Neural progenitor cell (in vitro differentiated cells): ENCODE measurements around the gene PIP4K2C. TPM values are rescaled to one million over a fixed set of nuclear protein-coding genes. Genes with fewer than 3 reads are reported as not detected.
"Not testable (repeated sequence)": the region's sequence is repeated elsewhere in the genome, so short reads cannot be mapped to it uniquely, and the experiment has no call there.

ENCODE experiments used
- DNase-seq: peaks from one replicate; pipeline ENCODE4 v3.0.0-alpha.2; 2016; ENCODE audit warnings: low spot score
- H2AFZ ChIP-seq: fragments of 200-600 bp; sonication (generic); replicated peaks from 2 replicates; pipeline ENCODE4 v1.6.1; 2016; ENCODE audit warnings: antibody characterized with exemption
- H3F3A ChIP-seq: fragments of 200-600 bp; sonication (generic); 2 replicates; pipeline ENCODE4 v1.6.1; 2016; ENCODE audit warnings: antibody characterized with exemption, low read depth
- H3K27ac ChIP-seq: fragments of 200-600 bp; sonication (generic); 2 replicates; pipeline ENCODE4 v1.5.1; 2016; ENCODE audit warnings: mild to moderate bottlenecking
- H3K27me3 ChIP-seq: fragments of 200-600 bp; sonication (generic); 2 replicates; pipeline ENCODE4 v1.6.1; 2016; ENCODE audit warnings: mild to moderate bottlenecking, moderate library complexity
- H3K36me3 ChIP-seq: fragments of 200-600 bp; sonication (generic); 2 replicates; pipeline ENCODE4 v1.5.1; 2016
- H3K4me1 ChIP-seq: fragments of 200-600 bp; sonication (generic); 2 replicates; pipeline ENCODE4 v1.6.1; 2016; ENCODE audit warnings: mixed run types
- H3K4me2 ChIP-seq: fragments of 200-600 bp; sonication (generic); 2 replicates; pipeline ENCODE4 v1.6.1; 2016
- H3K4me3 ChIP-seq: fragments of 200-600 bp; sonication (generic); 2 replicates; pipeline ENCODE4 v1.5.1; 2016
- H3K79me2 ChIP-seq: fragments of 200-600 bp; sonication (generic); 2 replicates; pipeline ENCODE4 v1.6.1; 2016; ENCODE audit warnings: low read depth
- H3K9ac ChIP-seq: fragments of 200-600 bp; sonication (generic); 2 replicates; pipeline ENCODE4 v1.6.1; 2016
- H3K9me3 ChIP-seq: fragments of 200-600 bp; sonication (generic); 2 replicates; pipeline ENCODE4 v1.5.1; 2016; ENCODE audit warnings: low read depth
- H4K20me1 ChIP-seq: fragments of 200-600 bp; sonication (generic); 2 replicates; pipeline ENCODE4 v1.6.1; 2016; ENCODE audit warnings: low read depth
- H3K27ac Mint-ChIP-seq: 3 replicates; pipeline ENCODE4 v1.8.0; 2021; ENCODE audit warnings: mixed read lengths
- H3K27me3 Mint-ChIP-seq: 2 replicates; pipeline ENCODE4 v1.8.0; 2022; ENCODE audit warnings: low read depth, mild to moderate bottlenecking, inconsistent platforms, moderate library complexity, mixed read lengths; ENCODE audit not compliant: insufficient read depth
- H3K36me3 Mint-ChIP-seq: 3 replicates; pipeline ENCODE4 v1.8.0; 2021; ENCODE audit warnings: mixed read lengths
- H3K4me1 Mint-ChIP-seq: 3 replicates; pipeline ENCODE4 v1.8.0; 2021; ENCODE audit warnings: mixed read lengths
- H3K4me3 Mint-ChIP-seq: 3 replicates; pipeline ENCODE4 v1.8.0; 2021; ENCODE audit warnings: mild to moderate bottlenecking, moderate library complexity, mixed read lengths
- H3K9me3 Mint-ChIP-seq: 3 replicates; pipeline ENCODE4 v1.8.0; 2020; ENCODE audit warnings: mixed read lengths
- CTCF ChIP-seq: fragments of 200-600 bp; sonication (generic); IDR thresholded peaks from 2 replicates; pipeline ENCODE4 v1.5.1; 2017; ENCODE audit warnings: antibody characterized with exemption, mild to moderate bottlenecking
- EZH2 ChIP-seq: fragments of 200-600 bp; sonication (generic); IDR thresholded peaks from 2 replicates; pipeline ENCODE4 v1.6.1; 2017; ENCODE audit warnings: antibody characterized with exemption, mild to moderate bottlenecking, moderate library complexity
- EZH2phosphoT487 ChIP-seq: fragments of 200-600 bp; sonication (generic); IDR thresholded peaks from 2 replicates; pipeline ENCODE4 v1.6.1; 2017; ENCODE audit warnings: antibody characterized with exemption
- total RNA-seq: library from RNA; depleted of rRNA; stranded (reverse); fragments of >200 nt; gene quantifications from 2 replicates; pipeline ENCODE4 v1.2.3, GENCODE V29; 2015; ENCODE audit warnings: low replicate concordance

PIP4K2C gene
- total RNA-seq, 1 donor from 2014 or later = 15.5 TPM

GRCh38 chr12:57586128-57586527 lies 4.9 kb upstream of the PIP4K2C start:
- Histone ChIP-seq H3K27me3 (peaks cover 6% of the 10 kb centered on the region), H3K27ac (no peak overlapping the region), H3K4me2 (no peak overlapping the region), H2AFZ (no peak overlapping the region), H3K4me1 (no peaks in the 10 kb centered on the region), H4K20me1 (peaks cover 4% of the 10 kb centered on the region), H3K9me3 (no peaks in the 10 kb centered on the region), H3K79me2 (no peaks in the 10 kb centered on the region), H3K4me3 (no peak overlapping the region), H3K36me3 (no peaks in the 10 kb centered on the region), H3K9ac (no peak overlapping the region), H3F3A (peaks cover 14% of the 10 kb centered on the region)
- H3K4me3 Mint-ChIP-seq = no peak overlapping the region
- H3K9me3 Mint-ChIP-seq = no peaks in the 10 kb centered on the region
- H3K36me3 Mint-ChIP-seq = no peaks in the 10 kb centered on the region
- H3K4me1 Mint-ChIP-seq = peaks cover 5% of the 10 kb centered on the region
- H3K27me3 Mint-ChIP-seq = peaks cover 2% of the 10 kb centered on the region
- no peak for DNase-seq
- no peak overlapping the region for H3K27ac Mint-ChIP-seq
- no peak for TF ChIP-seq EZH2
- TF ChIP-seq CTCF = no peak
- no peak for TF ChIP-seq EZH2phosphoT487

GRCh38 chr12:57586832-57587429 lies 4.1 kb upstream of the PIP4K2C start:
- Mint-ChIP-seq H3K4me1 (peaks cover 10% of the 10 kb centered on the region), H3K4me3 (no peak overlapping the region), H3K27me3 (peaks cover 2% of the 10 kb centered on the region), H3K9me3 (no peaks in the 10 kb centered on the region), H3K27ac (no peak overlapping the region), H3K36me3 (no peaks in the 10 kb centered on the region)
- Histone ChIP-seq H3K4me3 (no peak overlapping the region), H3K27me3 (peaks cover 6% of the 10 kb centered on the region), H3K9me3 (no peaks in the 10 kb centered on the region), H2AFZ (no peak overlapping the region), H3F3A (peaks cover 14% of the 10 kb centered on the region), H3K9ac (no peak overlapping the region), H3K4me1 (peaks cover 2% of the 10 kb centered on the region), H4K20me1 (peaks cover 4% of the 10 kb centered on the region), H3K36me3 (no peaks in the 10 kb centered on the region), H3K27ac (no peak overlapping the region), H3K4me2 (no peak overlapping the region), H3K79me2 (peaks cover 7% of the 10 kb centered on the region)
- TF ChIP-seq EZH2phosphoT487 (no peak), EZH2 (no peak), CTCF (no peak)
- DNase-seq = no peak

GRCh38 chr12:57588951-57589610 lies 1.9 kb upstream of the PIP4K2C start:
- H3F3A ChIP-seq, H3K9ac ChIP-seq, H3K4me1 ChIP-seq, H3K36me3 ChIP-seq, H3K27ac Mint-ChIP-seq, H3K4me3 ChIP-seq, DNase-seq, H2AFZ ChIP-seq, H3K27me3 Mint-ChIP-seq, H3K27ac ChIP-seq, H3K36me3 Mint-ChIP-seq, H3K4me3 Mint-ChIP-seq, H3K9me3 ChIP-seq, H3K9me3 Mint-ChIP-seq, H4K20me1 ChIP-seq, H3K27me3 ChIP-seq, H3K4me2 ChIP-seq: not testable (repeated sequence)
- peaks cover 16% of the 10 kb centered on the region for H3K4me1 Mint-ChIP-seq
- peaks cover 21% of the 10 kb centered on the region for H3K79me2 ChIP-seq

- H3K27ac ChIP-seq = no peak overlapping the region
- peaks cover 16% of the 10 kb centered on the region for H3K4me1 Mint-ChIP-seq
- DNase-seq = no peak
Measured at GRCh38 chr12:57590479-57590863, 521 bp upstream of the PIP4K2C start.

More at GRCh38 chr12:57590479-57590863, 521 bp upstream of the PIP4K2C start:
- H3K36me3 ChIP-seq = no peaks in the 10 kb centered on the region
- peaks cover 5% of the 10 kb centered on the region for H3F3A ChIP-seq
- peak overlapping the region; percentile 61 for H3K4me3 ChIP-seq
- no peak overlapping the region for H3K27ac Mint-ChIP-seq
- H2AFZ ChIP-seq = peak overlapping the region; percentile 80
- peaks cover 6% of the 10 kb centered on the region for H3K27me3 ChIP-seq
- H3K9me3 ChIP-seq = no peaks in the 10 kb centered on the region
- no peaks in the 10 kb centered on the region for H3K36me3 Mint-ChIP-seq
- H3K79me2 ChIP-seq = peaks cover 21% of the 10 kb centered on the region
- peaks cover 5% of the 10 kb centered on the region for H3K27me3 Mint-ChIP-seq
- peak overlapping the region; percentile 94 for H3K4me3 Mint-ChIP-seq
- H3K9me3 Mint-ChIP-seq = no peaks in the 10 kb centered on the region
- peaks cover 6% of the 10 kb centered on the region for H3K4me1 ChIP-seq
- H3K9ac ChIP-seq = no peak overlapping the region
- TF ChIP-seq EZH2 (no peak), CTCF (no peak), EZH2phosphoT487 (no peak)
- no peaks in the 10 kb centered on the region for H4K20me1 ChIP-seq
- peak overlapping the region; percentile 87 for H3K4me2 ChIP-seq
